HepG2 (cell line): ENCODE data around the gene TIRAP. TPM values are rescaled to one million over a fixed set of nuclear protein-coding genes. Genes with fewer than 3 reads are reported as not detected.
A peak's percentile ranks its signal among the peaks of the same experiment; 100 is the strongest.

ENCODE experiments used
- ATAC-seq: fragments of 200-7000 bp; cut with Tn5 transposase; 3 replicates; pipeline ENCODE4 v1.9.1; 2020; ENCODE audit warnings: mild to moderate bottlenecking, moderate library complexity
- BruUV-seq: library from RNA; stranded (reverse); fragments of 400-500 nt; replicated peaks from 2 replicates; lab custom pipeline; 2021; lab: Mats Ljungman, UMichigan
- CTCF ChIA-PET: fragments of 300-600 bp; formaldehyde crosslinking; extraction: SDS; loops from one replicate; lab custom pipeline; 2021; ENCODE audit warnings: low total read pairs, inconsistent platforms, low intra/inter-chr PET ratio; lab: Yijun Ruan, JAX
- POLR2A ChIA-PET: fragments of 350-600 bp; sonication (Branson Sonifier 250); formaldehyde crosslinking; loops from one replicate; lab custom pipeline; 2020; ENCODE audit warnings: antibody characterized with exemption, inconsistent platforms; lab: Yijun Ruan, JAX
- DNase-seq: peaks from one replicate; pipeline ENCODE4 v3.0.0-alpha.2; 2015; ENCODE audit warnings: low spot score
- FAIRE-seq: peaks from 3 replicates; lab custom pipeline; 2011; peaks lifted over from hg19 to GRCh38; lab: Jason Lieb, UNC
- H2AFZ ChIP-seq: one replicate; pipeline ENCODE4 v1.6.1; 2011; ENCODE audit warnings: low read length, inconsistent platforms
- H3K27ac ChIP-seq: fragments of 300-600 bp; 3 replicates; pipeline ENCODE4 v1.8.0; 2011; ENCODE audit warnings: mixed run types, mild to moderate bottlenecking, mixed read lengths, low read length, inconsistent platforms; ENCODE audit not compliant: insufficient read depth; ENCODE audit errors: extremely low read length
- H3K27me3 ChIP-seq, 2 experiments: fragments of 200-600 bp in 1 of 2; 2 replicates in 1 of 2; 3 replicates in 1 of 2; pipeline versions ENCODE4 v1.6.0 to v1.8.0; 2011; ENCODE audit warnings: low read length in 2 of 2, mild to moderate bottlenecking in 2 of 2, moderate library complexity in 2 of 2, inconsistent platforms in 1 of 2; ENCODE audit not compliant: insufficient read depth in 2 of 2, control insufficient read depth in 1 of 2
- H3K36me3 ChIP-seq, 2 experiments: fragments of 200-600 bp in 1 of 2; replicated peaks in 1 of 2; 2 replicates in 1 of 2; 3 replicates in 1 of 2; pipeline versions ENCODE4 v1.5.1 to v1.8.0; 2011; ENCODE audit warnings: low read length in 2 of 2, inconsistent platforms in 1 of 2; ENCODE audit not compliant: insufficient read depth in 2 of 2, control insufficient read depth in 1 of 2
- H3K4me1 ChIP-seq: 2 replicates; pipeline ENCODE4 v1.5.1; 2012; ENCODE audit warnings: low read length, inconsistent platforms; ENCODE audit not compliant: insufficient read depth
- H3K4me2 ChIP-seq: 2 replicates; pipeline ENCODE4 v1.6.0; 2011; ENCODE audit warnings: low read depth, low read length, inconsistent platforms
- H3K4me3 ChIP-seq, 3 experiments: fragments of 200-600 bp in 1 of 3; sonication (generic), shearing (Covaris generic) in 1 of 3; replicated peaks in 1 of 3; 2 replicates each; pipeline ENCODE4 v1.5.1; 2011 to 2016; ENCODE audit warnings: low read length in 3 of 3, inconsistent platforms in 2 of 3, low read depth in 2 of 3, mild to moderate bottlenecking in 2 of 3, control low read depth in 1 of 3, mixed read lengths in 1 of 3; ENCODE audit not compliant: insufficient read depth in 1 of 3
- H3K79me2 ChIP-seq: one replicate; pipeline ENCODE4 v1.6.1; 2011; ENCODE audit warnings: low read length, inconsistent platforms; ENCODE audit not compliant: insufficient read depth
- H3K9ac ChIP-seq: 2 replicates; pipeline ENCODE4 v1.6.0; 2011; ENCODE audit warnings: mild to moderate bottlenecking, low read depth, low read length, inconsistent platforms; ENCODE audit not compliant: insufficient read depth
- H3K9me3 ChIP-seq: 2 replicates; pipeline ENCODE4 v1.5.1; 2012; ENCODE audit warnings: mild to moderate bottlenecking, low read length
- H4K20me1 ChIP-seq: 2 replicates; pipeline ENCODE4 v1.6.0; 2011; ENCODE audit warnings: inconsistent platforms, mild to moderate bottlenecking, low read length, moderate library complexity; ENCODE audit not compliant: insufficient read depth
- EP300 ChIP-seq, 3 experiments: sonication (generic) in 1 of 3; formaldehyde crosslinking in 1 of 3; IDR thresholded peaks; 2 replicates each; pipeline versions ENCODE4 v1.5.1 to v1.6.1; 2011 to 2020; ENCODE audit warnings: low read depth in 2 of 3, low read length in 2 of 3, borderline replicate concordance in 1 of 3, improper control_type of control experiment in 1 of 3, mild to moderate bottlenecking in 1 of 3, missing genetic modification reagents in 1 of 3, moderate library complexity in 1 of 3
- NFIC ChIP-seq: IDR thresholded peaks from 2 replicates; pipeline ENCODE4 v1.6.1; 2012; ENCODE audit warnings: mild to moderate bottlenecking, low read length, inconsistent platforms
- SNAPC2 ChIP-seq: sonication (generic); formaldehyde crosslinking; IDR thresholded peaks from 2 replicates; pipeline ENCODE4 v1.8.1; 2022; ENCODE audit warnings: mild to moderate bottlenecking, missing genetic modification reagents
- ZBTB46 ChIP-seq: sonication (generic); formaldehyde crosslinking; IDR thresholded peaks from 2 replicates; pipeline ENCODE4 v1.4.0; 2020; ENCODE audit warnings: mild to moderate bottlenecking, missing genetic modification reagents, borderline replicate concordance
- ZEB1 ChIP-seq: IDR thresholded peaks from 2 replicates; pipeline ENCODE4 v1.6.1; 2012; ENCODE audit warnings: mild to moderate bottlenecking, low read depth, inconsistent platforms; ENCODE audit not compliant: insufficient replicate concordance
- ZFP82 ChIP-seq: sonication (generic); formaldehyde crosslinking; IDR thresholded peaks from 2 replicates; pipeline ENCODE4 v1.5.1; 2020; ENCODE audit warnings: mild to moderate bottlenecking, missing genetic modification reagents, borderline replicate concordance
- ZNF224 ChIP-seq: sonication (generic); formaldehyde crosslinking; IDR thresholded peaks from 2 replicates; pipeline ENCODE4 v1.5.0; 2020; ENCODE audit warnings: mild to moderate bottlenecking, missing genetic modification reagents
- ZNF318 ChIP-seq: sonication (generic); formaldehyde crosslinking; IDR thresholded peaks from 2 replicates; pipeline ENCODE4 v1.4.0; 2020; ENCODE audit warnings: mild to moderate bottlenecking, missing genetic modification reagents
- ZNF607 ChIP-seq: sonication (generic); formaldehyde crosslinking; IDR thresholded peaks from 2 replicates; pipeline ENCODE4 v1.5.1; 2020; ENCODE audit warnings: missing genetic modification reagents, mild to moderate bottlenecking, borderline replicate concordance
- ZNF850 ChIP-seq: sonication (generic); formaldehyde crosslinking; conservative IDR thresholded peaks from 2 replicates; pipeline ENCODE4 v1.9.0; 2021; ENCODE audit warnings: mild to moderate bottlenecking, missing genetic modification reagents
- WGBS: methylation state at CpG from one replicate; pipeline ENCODE4 v1.1.6; 2017; ENCODE audit warnings: low lambda C conversion rate; 5-methylcytosine and 5-hydroxymethylcytosine counted together
- in situ Hi-C: cut with HindIII; loops from 2 replicates; pipeline ENCODE4 v1.10.0; 2017; ENCODE audit warnings: low pct_unique_long_range_greater_than_20kb; ENCODE audit not compliant: extremely low pct_ligation_motif_present
- intact Hi-C: fragments of 100-400 bp; cut with micrococcal nuclease; formaldehyde crosslinking; loops from one replicate; pipeline ENCODE4 v1.10.0; 2022; ENCODE audit not compliant: unreplicated experiment
- polyA plus RNA-seq, 8 experiments: library from polyadenylated mRNA; depleted of rRNA in 3 of 8; stranded (reverse) in 7 of 8; unstranded in 1 of 8; fragments of >200 nt; fragmentation: Illumina TruSeq in 4 of 8; extraction: Trizol in 4 of 8; gene quantifications; 2 replicates each; pipeline versions ENCODE4 v1.2.1 to v1.2.3, GENCODE V29; 2011 to 2016; ENCODE audit warnings: low read depth in 4 of 8, missing spikeins in 1 of 8, mixed read lengths in 1 of 8; ENCODE audit not compliant: insufficient read depth in 1 of 8
- total RNA-seq, 5 experiments: library from RNA; depleted of rRNA; stranded (reverse); fragments of >200 nt; fragmentation: Illumina TruSeq; extraction: Trizol; gene quantifications; 2 replicates each; pipeline ENCODE4 v1.2.3, GENCODE V29; 2016; ENCODE audit warnings: low read depth in 1 of 5

Gene TIRAP
- total and polyA plus RNA-seq, 2 of the 13 experiments (the other 11 are each of a cell fraction or from before 2014, with no cell fraction given) = 5.4 to 5.7 TPM

- Histone ChIP-seq H2AFZ (no peak overlapping the region), H3K79me2 (peaks cover 38% of the 10 kb centered on the region), H3K9ac (peak overlapping the region; percentile 99), H3K9me3 (no peaks in the 10 kb centered on the region), H3K4me1 (peaks cover 35% of the 10 kb centered on the region), H3K36me3 (peaks cover 35 to 53% of the 10 kb centered on the region in 2 experiments), H3K27ac (peak overlapping the region; percentile 94), H4K20me1 (no peaks in the 10 kb centered on the region), H3K4me2 (peak overlapping the region; percentile 87), H3K4me3 (peak overlapping the region; percentile 93 to 100 (median 93)), H3K27me3 (no peaks in the 10 kb centered on the region; a peak in 1 of 5 replicates)
- no peak for FAIRE-seq
- peak; percentile 62 for ATAC-seq
- ChIA-PET CTCF (no interaction called here), POLR2A (interaction anchor here (0.6 to 2.0 kb wide), 10 partner anchors 9 to 676 kb away, joined by 3 to 19 read pairs (median 4); partner anchors contain the start of genes FAM118B, RPUSD4, STT3A and TIRAP)
- in situ Hi-C loops = no loop called here
- TF ChIP-seq SNAPC2 (0 out of 2 replicates have a peak, but pooled peaks have one; percentile 52), ZNF318 (CRISPR knock-in tag) (no peak), NFIC (peak; percentile 32; the same call in 1 of the 2 replicates), ZNF607 (0 out of 2 replicates have a peak, but pooled peaks have one; percentile 24), ZBTB46 (0 out of 2 replicates have a peak, but pooled peaks have one; percentile 3), EP300 (IDR thresholded peaks at IDR 0.05; ENCODE audit: low read depth in 2 of 2, low read length in 2 of 2) (no peak), EP300 (CRISPR knock-in tag; IDR thresholded peaks at IDR 0.05; ENCODE audit: borderline replicate concordance) (0 out of 2 replicates have a peak, but pooled peaks have one; percentile 8), ZNF850 (no peak), ZFP82 (CRISPR knock-in tag) (peak; percentile 8; the same call in 1 of the 2 replicates), ZNF224 (CRISPR knock-in tag) (0 out of 2 replicates have a peak, but pooled peaks have one; percentile 3), ZEB1 (peak; percentile 1)
- intact Hi-C loops = loop anchor here (2.0 kb wide), 2 partner anchors 14 to 58 kb away; partner anchors contain the start of genes FAM118B, RPUSD4 and TIRAP
- under 1% methylated on average over 21 of the region's 23 CpGs for WGBS
- DNase-seq = no peak
- BruUV-seq = no TSS peak
Observed at GRCh38 chr11:126268361-126268707, 14.6 kb upstream of the TIRAP start.
